GM12873 (cell line): ENCODE measurements around the gene ENDOV.

Source experiments
- CTCF ChIP-seq: IDR thresholded peaks from 2 replicates; pipeline ENCODE4 v1.5.1; 2012; ENCODE audit warnings: low read depth, mild to moderate bottlenecking, moderate library complexity, low read length, control low read depth; ENCODE audit not compliant: insufficient read depth; ENCODE audit errors: missing control alignments

Gene ENDOV

GRCh38 chr17:80470603-80471002, 55.6 kb downstream of the ENDOV start:
- no peak for TF ChIP-seq CTCF

- no peak for TF ChIP-seq CTCF
Observed at GRCh38 chr17:80471922-80472321, 57.0 kb downstream of the ENDOV start.

GRCh38 chr17:80472996-80473395, 58.0 kb downstream of the ENDOV start:
- TF ChIP-seq CTCF = no peak

GRCh38 chr17:80473701-80474100, 58.7 kb downstream of the ENDOV start:
- TF ChIP-seq CTCF = no peak

GRCh38 chr17:80474231-80474960, 59.4 kb downstream of the ENDOV start:
- TF ChIP-seq CTCF = no peak

GRCh38 chr17:80474961-80475909, 60.3 kb downstream of the ENDOV start:
- TF ChIP-seq CTCF = no peak
